SK-N-DZ (cell line): ENCODE measurements around the gene TRAPPC2B.
"Not testable (repeated sequence)": the region's sequence is repeated elsewhere in the genome, so short reads cannot be mapped to it uniquely, and the experiment has no call there.

Experiments
- DNase-seq: peaks from one replicate; pipeline ENCODE4 v3.0.0-alpha.2; 2015; ENCODE audit warnings: low spot score

Gene TRAPPC2B

DNA sequence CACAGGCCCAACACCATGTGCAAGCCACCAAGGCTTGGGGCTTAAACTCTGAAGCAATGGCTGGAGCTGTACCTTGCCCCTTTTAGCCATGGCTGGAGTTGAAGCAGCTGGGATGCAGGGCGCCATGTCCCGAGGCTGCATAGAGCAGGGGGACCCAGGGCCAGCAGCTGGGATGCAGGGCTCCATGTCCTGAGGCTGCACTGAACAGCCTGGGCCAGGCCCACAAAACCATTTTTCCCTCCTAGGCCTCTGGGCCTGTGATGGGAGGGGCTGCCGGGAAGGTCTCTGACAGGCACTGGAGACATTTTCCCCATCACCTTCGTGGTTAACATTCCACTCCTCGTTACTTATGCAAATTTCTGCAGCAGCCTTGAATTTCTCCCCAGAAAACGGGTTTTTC, 10.8 kb downstream of the TRAPPC2B start:
- DNase-seq: no peak

DNA sequence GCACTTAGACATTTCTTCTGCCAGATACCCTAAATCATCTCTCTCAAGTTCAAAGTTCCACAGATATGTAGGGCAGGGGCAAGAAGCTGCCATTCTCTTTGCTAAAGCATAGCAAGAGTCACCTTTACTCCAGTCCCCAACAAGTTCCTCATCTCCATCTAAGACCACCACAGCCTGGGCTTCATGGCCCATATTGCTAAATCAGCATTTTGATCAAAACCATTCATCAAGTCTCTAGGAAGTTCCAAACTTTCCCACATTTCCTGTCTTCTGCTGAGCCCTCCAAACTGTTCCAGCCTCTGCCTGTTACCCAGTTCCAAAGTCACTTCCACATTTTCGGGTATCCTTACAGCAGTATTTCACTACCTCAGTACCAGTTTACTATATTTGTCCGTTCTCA, 11.3 kb downstream of the TRAPPC2B start:
- DNase-seq: not testable (repeated sequence)

DNA sequence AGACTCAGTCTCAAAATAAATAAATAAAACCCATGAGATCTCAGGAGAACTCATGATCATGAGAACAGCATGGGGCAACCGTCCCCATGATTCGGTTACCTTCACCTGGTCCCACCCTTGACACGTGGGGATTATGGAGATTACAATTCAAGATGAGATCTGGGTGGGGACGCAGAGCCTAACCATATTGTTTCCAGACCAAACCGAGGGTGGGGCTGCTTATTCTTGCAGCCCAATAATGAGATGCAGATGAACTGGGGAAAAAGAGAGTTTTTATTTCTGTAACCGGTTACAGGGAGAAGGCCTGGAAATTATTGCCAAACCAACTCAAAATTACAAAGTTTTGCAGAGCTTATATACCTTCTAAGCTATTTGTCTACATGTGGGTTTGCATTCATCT, 12.8 kb downstream of the TRAPPC2B start:
- no peak for DNase-seq

DNA sequence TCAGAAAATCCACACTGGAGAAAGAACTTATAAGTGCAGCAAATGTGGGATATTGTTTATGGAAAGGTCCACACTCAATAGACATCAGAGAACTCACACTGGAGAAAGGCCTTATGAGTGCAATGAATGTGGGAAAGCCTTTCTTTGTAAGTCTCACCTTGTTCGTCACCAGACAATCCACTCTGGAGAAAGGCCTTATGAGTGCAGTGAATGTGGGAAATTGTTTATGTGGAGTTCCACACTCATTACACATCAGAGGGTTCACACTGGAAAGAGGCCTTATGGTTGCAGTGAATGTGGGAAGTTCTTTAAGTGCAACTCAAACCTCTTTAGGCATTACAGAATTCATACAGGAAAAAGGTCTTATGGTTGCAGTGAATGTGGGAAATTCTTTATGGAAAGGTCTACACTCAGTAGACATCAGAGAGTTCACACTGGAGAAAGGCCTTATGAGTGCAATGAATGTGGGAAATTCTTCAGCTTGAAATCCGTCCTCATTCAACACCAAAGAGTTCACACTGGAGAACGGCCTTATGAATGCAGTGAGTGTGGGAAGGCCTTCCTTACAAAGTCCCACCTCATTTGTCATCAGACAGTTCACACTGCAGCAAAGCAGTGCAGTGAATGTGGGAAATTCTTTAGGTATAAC, 14.3 kb downstream of the TRAPPC2B start:
- no peak for DNase-seq

DNA sequence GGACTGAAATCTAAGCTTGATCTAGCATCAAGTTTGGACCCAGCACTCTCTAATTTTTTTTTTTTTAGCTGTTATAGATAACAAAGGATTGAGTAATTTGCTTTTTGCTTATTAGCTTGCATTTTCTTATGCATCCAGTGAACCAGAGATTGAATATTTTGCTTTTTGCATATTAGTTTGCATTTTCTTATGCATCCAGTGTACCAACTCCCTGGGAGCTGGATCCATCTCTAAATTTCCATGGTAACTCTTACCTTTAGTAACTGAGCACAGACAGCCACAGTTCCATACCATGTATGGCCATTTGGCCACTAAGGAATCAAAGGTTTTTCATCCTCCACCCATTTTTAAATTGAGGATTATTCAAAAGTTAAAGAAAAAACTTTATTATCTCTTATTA, 17.6 kb downstream of the TRAPPC2B start:
- DNase-seq: no peak

DNA sequence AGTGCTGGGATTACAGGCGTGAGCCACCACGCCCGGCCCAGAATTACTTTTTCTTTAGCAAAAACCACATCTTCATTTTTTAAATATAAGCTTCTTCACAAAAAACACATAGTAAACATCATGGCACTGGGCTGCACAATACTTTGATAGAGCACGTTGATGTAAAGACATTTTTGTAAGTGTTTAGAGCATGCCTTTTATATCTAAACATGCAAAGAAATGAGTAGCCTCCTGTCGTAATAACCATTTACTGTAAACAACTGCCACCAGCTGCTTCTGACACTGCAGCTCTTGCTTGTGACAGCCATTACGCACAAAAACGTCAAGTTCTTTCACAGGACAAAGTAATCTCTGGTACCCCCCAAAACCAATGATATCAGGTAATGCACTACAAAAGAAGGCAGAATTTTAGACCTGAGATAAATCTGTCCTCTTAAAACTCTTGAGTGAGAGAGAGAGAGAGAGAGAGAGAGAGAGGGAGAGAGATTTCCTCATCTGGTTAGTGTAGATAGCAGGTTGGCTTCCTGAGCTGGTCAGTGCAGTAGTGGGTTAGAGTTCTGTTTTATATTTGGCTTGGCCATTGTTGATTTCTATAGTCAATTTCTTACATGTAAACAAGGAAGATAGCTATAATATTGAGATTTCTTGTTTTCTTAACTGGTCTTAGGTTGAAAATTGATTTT, 19.6 kb downstream of the TRAPPC2B start:
- DNase-seq: no peak

DNA sequence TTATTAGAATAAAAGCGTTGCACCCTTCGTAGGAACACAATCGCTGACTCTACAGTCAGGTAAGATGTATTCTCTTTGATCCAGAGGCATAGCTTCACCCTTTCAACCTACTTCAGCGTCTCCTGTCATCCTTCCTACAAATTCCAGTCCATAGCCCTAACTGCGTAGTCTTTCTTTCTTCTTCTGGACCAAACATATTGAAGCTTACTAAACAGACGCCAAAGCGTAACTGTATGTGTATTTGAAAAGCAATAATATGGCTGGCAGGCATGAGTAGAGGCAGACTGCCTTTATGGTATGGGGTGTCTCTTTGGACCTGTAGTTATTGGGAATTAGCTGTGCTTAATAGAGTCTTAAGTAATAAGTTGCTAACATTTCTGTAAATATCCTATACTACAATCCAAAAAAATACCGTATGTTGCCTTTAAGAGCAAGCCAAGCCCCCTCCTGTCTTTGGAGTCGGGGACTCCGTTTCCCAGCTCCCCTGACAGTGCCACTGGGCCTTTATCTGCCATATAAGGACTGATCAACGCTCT, 25.9 kb downstream of the TRAPPC2B start:
- no peak for DNase-seq

DNA sequence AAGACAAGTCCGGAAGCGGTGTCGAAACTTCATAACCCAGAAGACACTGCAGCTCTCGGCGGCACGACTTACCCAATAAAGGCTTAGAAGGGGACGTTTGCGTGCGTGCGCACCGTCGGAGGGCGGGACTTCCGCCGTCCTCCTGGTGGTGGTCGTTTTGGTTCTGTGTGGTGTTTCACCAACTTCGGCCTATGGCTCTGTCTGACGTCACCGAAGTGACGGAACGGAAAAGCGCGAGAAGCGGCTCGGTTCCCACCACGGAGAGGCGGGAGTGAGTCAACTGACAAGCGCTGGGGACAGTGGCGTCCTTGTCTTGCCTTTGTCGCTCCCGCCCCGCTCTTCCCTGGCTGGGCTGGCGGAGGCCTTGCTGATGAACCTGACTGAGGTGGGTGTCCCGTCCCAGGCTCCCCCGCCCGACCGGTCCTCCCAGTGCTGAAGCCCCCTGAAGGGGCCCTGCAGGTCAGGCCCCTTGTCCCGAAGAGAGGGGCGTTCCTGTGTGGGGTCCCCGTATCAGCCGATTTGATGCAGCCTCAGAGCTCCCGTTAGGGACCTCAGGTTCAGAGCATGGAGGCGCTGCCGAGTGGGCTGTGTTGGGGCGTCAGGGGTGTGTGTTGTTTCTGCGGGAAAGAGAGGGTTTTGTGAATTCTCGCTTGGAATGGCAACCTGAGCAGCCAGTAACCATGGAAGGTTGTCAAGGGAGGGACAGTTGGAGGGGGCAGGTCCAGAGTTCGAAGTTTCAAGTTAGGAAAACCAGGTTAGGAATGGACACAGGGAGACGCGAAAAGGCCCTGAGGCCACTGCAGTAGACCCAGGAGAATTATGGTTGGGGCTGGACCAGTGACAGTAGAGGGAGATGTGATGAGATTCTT, 26.6 kb downstream of the TRAPPC2B start, which contains the start of gene ZNF548:
TSS of gene ZNF548 (plus strand) at position 125 of the 869 bp plus-strand sequence. CDS start at position 371, 246 bp downstream.
- peak; percentile 98 for DNase-seq

DNA sequence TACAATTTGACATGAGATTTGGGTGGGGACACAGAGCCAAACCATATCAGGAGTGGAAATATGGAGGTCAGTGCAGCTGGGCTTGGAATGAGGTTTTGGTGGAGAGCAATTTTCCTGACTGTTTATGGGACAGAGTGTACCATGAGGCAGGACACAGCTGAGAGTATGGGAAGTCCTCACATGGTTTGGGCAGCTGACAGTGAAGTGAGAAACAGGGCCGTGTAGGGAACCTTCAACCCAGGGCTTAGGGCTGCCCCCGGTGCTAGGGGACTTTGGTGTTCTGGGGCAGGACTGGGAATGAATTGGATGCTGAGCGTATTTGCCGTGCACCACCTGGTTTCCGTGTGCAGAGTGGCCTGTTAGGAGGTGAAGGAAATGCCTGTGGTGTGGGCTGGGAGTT, 32.4 kb downstream of the TRAPPC2B start:
- DNase-seq: no peak

DNA sequence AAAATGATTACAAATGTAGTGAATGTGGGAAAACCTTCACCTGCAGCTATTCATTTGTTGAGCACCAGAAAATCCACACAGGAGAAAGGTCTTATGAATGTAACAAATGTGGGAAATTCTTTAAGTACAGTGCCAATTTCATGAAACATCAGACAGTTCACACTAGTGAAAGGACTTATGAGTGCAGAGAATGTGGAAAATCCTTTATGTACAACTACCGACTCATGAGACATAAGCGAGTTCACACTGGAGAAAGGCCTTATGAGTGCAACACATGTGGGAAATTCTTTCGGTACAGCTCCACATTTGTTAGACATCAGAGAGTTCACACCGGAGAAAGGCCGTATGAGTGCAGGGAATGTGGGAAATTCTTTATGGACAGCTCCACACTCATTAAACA, 35.5 kb downstream of the TRAPPC2B start:
- no peak for DNase-seq

DNA sequence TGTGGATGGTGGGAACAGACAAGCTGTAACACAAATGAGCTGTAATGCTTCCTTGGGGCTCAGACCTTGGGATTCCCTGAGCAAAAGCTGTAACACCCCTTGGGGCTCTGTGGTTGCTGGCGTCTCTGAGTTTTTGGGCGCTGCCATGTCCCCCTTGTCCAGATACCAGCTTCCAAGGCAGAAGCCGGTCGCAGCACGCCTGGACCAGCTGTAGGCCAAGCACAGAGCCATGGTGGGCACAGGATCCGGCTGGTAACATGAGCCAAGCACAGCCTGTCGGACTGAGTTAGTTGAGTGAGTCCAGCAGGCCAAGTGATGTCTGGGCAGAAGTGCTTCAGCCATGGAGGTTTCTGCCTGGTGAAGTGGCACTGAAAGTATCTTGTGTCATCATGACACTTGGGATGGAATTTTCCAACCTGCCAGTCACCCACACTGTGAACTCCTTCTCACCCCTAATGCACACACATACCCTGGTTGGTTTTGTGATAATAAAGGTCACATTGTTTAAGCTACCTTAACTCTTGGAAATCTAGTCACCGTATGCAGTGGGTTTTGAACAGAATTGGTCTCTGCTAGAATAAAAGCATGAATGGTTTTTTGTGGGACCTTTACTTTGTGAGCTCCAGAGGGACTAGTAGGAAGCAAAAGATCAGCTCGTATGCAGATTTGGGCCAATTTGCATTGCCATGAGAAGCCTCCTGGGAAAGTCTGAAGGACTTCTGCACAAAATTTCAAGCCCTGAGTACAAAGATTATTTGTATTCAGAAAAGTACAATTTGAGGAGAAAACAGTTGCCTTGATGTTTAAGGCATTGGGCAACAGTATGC, 40.6 kb downstream of the TRAPPC2B start:
- no peak for DNase-seq

DNA sequence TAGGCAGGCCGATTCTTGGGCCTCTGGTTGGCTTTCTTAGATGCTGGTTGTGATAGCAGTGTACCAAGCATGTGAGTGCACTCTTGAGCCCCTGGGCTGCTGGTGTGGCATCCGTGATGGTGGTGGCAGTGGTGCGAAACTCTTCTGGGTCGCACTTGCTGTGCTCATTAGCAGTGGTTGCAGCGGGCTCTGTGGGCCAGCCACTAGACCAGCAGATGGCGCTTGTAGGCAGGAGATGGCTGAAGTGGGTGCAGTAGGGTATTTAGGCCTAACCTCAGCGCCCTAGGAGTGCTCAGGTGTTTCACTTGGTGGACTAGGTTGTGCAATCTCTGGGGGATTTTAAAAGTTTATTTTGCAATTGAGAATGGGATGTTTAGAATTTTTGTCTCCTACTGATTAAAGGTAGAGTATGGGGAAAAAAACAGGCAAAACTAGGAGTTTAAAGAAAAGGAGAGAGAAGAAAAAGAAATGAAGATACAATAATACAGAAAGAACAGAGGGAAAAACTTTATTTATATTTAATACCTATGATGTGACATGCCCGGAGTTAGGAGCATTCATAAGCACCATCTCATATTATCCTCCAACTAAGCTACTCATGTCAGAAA, 43.3 kb downstream of the TRAPPC2B start:
- DNase-seq: peak; percentile 45

DNA sequence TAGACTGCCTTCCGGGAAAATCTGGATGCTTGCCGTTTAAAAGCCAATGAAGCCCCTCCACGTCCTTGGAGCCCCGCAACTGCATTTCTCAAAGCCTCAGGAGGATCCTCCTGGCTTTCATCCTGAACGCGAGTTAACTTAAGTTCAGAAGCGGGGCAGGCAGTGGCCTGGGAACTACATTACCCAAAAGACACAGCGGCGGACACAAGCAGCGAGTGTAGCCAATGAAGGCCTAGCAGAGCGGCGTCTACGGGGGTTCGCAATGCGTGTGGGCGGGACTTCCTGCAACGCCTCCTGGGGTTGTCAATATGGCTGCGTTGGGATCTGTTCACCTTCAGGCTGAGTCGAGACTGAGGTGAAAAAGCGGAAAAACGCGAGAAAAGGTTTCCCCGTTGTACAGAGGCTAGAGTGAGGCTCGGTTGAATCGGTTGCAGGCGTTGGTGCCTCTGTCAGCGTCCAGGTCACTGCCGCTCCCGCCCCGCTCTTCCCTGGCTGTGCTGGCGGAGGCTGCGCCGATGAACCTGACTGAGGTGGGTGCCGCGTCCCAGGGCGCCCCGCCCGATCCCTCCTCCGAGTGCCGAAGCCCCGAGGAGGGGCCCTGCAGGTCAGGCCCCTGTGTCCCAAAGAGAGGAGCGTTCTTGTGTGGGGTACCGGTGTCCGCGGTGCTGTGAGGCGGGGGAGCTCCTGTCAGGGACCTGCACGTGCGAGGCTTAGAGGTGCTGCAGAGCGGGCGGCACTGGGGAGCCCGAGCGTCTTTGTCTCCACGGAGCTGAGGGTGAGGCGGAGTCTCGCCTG, 47.7 kb downstream of the TRAPPC2B start, which contains the start of gene ZNF17:
TSS of gene ZNF17 (plus strand) at position 285 of the 795 bp plus-strand sequence. CDS start 2,455 bp downstream, outside the sequence.
- peak; percentile 86 for DNase-seq
